WTC11 (cell line): ENCODE results near the gene ABCA3. TPM values are rescaled to one million over a fixed set of nuclear protein-coding genes. Genes with fewer than 3 reads are reported as not detected.
A peak's percentile ranks its signal among the peaks of the same experiment; 100 is the strongest.

Experiments
- AFF4 ChIP-seq: sonication (generic); formaldehyde crosslinking; IDR thresholded peaks from 2 replicates; pipeline ENCODE4 v1.8.1; 2023; ENCODE audit warnings: mild to moderate bottlenecking, missing genetic modification reagents, borderline replicate concordance
- ATF1 ChIP-seq: sonication (generic); formaldehyde crosslinking; IDR thresholded peaks from 2 replicates; pipeline ENCODE4 v1.8.1; 2023; ENCODE audit warnings: mild to moderate bottlenecking, moderate library complexity, missing genetic modification reagents
- ATF3 ChIP-seq: sonication (generic); formaldehyde crosslinking; conservative IDR thresholded peaks from 2 replicates; pipeline ENCODE4 v1.8.1; 2022; ENCODE audit warnings: mild to moderate bottlenecking, missing genetic modification reagents
- CBFB ChIP-seq: sonication (generic); formaldehyde crosslinking; IDR thresholded peaks from 2 replicates; pipeline ENCODE4 v1.8.1; 2022; ENCODE audit warnings: mild to moderate bottlenecking, low read depth, missing genetic modification reagents
- MAX ChIP-seq: sonication (generic); formaldehyde crosslinking; IDR thresholded peaks from 2 replicates; pipeline ENCODE4 v1.8.0; 2022; ENCODE audit warnings: mild to moderate bottlenecking, missing genetic modification reagents
- PREB ChIP-seq: sonication (generic); formaldehyde crosslinking; IDR thresholded peaks from 2 replicates; pipeline ENCODE4 v1.8.1; 2022; ENCODE audit warnings: mild to moderate bottlenecking, missing genetic modification reagents, moderate library complexity, borderline replicate concordance
- SMAD3 ChIP-seq: sonication (generic); formaldehyde crosslinking; IDR thresholded peaks from 2 replicates; pipeline ENCODE4 v1.8.0; 2022; ENCODE audit warnings: missing genetic modification reagents, mild to moderate bottlenecking, borderline replicate concordance
- ZMAT4 ChIP-seq: fragments of 250-450 bp; sonication (Bioruptor Pico); IDR thresholded peaks from 2 replicates; pipeline ENCODE4 v1.9.0; 2021; ENCODE audit warnings: mild to moderate bottlenecking
- ZNF416 ChIP-seq: fragments of 250-450 bp; sonication (Bioruptor Pico); IDR thresholded peaks from 2 replicates; pipeline ENCODE4 v1.9.0; 2021; ENCODE audit warnings: mild to moderate bottlenecking, inconsistent platforms
- ZSCAN18 ChIP-seq: fragments of 250-450 bp; sonication (Bioruptor Pico); IDR thresholded peaks from 2 replicates; pipeline ENCODE4 v2.1.2; 2022; ENCODE audit warnings: mild to moderate bottlenecking, moderate library complexity
- total RNA-seq: library from RNA; stranded (reverse); gene quantifications from 3 replicates; pipeline ENCODE4 v1.2.3, GENCODE V29; 2021
- TF ChIP-seq, protein P1 (sequence below): fragments of 250-450 bp; sonication (Bioruptor Pico); IDR thresholded peaks from 2 replicates; pipeline ENCODE4 v1.9.0; 2021; ENCODE audit warnings: mild to moderate bottlenecking, borderline replicate concordance
- TF ChIP-seq, protein P2 (sequence below): sonication (generic); formaldehyde crosslinking; IDR thresholded peaks from 2 replicates; pipeline ENCODE4 v1.8.1; 2023; ENCODE audit warnings: mild to moderate bottlenecking, missing genetic modification reagents
- TF ChIP-seq, protein P3 (sequence below): fragments of 250-450 bp; sonication (Bioruptor Pico); IDR thresholded peaks from 2 replicates; pipeline ENCODE4 v1.9.0; 2021; ENCODE audit warnings: moderate library complexity, mild to moderate bottlenecking, inconsistent platforms, borderline replicate concordance
- TF ChIP-seq, protein P4 (sequence below): sonication (generic); formaldehyde crosslinking; IDR thresholded peaks from 2 replicates; pipeline ENCODE4 v1.8.0; 2022; ENCODE audit warnings: mild to moderate bottlenecking, missing genetic modification reagents
- TF ChIP-seq, protein P5 (sequence below): sonication (generic); formaldehyde crosslinking; IDR thresholded peaks from 2 replicates; pipeline ENCODE4 v1.8.0; 2022; ENCODE audit warnings: missing genetic modification reagents

ABCA3 gene
- total RNA-seq, 1 experiment from 2014 or later, result 12.1 TPM

- TF ChIP-seq, protein P1, sequence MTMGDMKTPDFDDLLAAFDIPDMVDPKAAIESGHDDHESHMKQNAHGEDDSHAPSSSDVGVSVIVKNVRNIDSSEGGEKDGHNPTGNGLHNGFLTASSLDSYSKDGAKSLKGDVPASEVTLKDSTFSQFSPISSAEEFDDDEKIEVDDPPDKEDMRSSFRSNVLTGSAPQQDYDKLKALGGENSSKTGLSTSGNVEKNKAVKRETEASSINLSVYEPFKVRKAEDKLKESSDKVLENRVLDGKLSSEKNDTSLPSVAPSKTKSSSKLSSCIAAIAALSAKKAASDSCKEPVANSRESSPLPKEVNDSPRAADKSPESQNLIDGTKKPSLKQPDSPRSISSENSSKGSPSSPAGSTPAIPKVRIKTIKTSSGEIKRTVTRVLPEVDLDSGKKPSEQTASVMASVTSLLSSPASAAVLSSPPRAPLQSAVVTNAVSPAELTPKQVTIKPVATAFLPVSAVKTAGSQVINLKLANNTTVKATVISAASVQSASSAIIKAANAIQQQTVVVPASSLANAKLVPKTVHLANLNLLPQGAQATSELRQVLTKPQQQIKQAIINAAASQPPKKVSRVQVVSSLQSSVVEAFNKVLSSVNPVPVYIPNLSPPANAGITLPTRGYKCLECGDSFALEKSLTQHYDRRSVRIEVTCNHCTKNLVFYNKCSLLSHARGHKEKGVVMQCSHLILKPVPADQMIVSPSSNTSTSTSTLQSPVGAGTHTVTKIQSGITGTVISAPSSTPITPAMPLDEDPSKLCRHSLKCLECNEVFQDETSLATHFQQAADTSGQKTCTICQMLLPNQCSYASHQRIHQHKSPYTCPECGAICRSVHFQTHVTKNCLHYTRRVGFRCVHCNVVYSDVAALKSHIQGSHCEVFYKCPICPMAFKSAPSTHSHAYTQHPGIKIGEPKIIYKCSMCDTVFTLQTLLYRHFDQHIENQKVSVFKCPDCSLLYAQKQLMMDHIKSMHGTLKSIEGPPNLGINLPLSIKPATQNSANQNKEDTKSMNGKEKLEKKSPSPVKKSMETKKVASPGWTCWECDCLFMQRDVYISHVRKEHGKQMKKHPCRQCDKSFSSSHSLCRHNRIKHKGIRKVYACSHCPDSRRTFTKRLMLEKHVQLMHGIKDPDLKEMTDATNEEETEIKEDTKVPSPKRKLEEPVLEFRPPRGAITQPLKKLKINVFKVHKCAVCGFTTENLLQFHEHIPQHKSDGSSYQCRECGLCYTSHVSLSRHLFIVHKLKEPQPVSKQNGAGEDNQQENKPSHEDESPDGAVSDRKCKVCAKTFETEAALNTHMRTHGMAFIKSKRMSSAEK (CRISPR knock-in tag), result no peak
- peak; percentile 42; the same call in 1 of the 2 replicates for TF ChIP-seq SMAD3
- TF ChIP-seq ATF3 (CRISPR knock-in tag), result no peak
- TF ChIP-seq MAX (CRISPR knock-in tag), result peak; percentile 73
- TF ChIP-seq ATF1 (CRISPR knock-in tag), result 0 out of 2 replicates have a peak, but pooled peaks have one; percentile 77
- TF ChIP-seq, protein P2, sequence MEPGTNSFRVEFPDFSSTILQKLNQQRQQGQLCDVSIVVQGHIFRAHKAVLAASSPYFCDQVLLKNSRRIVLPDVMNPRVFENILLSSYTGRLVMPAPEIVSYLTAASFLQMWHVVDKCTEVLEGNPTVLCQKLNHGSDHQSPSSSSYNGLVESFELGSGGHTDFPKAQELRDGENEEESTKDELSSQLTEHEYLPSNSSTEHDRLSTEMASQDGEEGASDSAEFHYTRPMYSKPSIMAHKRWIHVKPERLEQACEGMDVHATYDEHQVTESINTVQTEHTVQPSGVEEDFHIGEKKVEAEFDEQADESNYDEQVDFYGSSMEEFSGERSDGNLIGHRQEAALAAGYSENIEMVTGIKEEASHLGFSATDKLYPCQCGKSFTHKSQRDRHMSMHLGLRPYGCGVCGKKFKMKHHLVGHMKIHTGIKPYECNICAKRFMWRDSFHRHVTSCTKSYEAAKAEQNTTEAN (CRISPR knock-in tag), result no peak
- TF ChIP-seq ZSCAN18, result no peak
- TF ChIP-seq ZMAT4 (CRISPR knock-in tag), result 0 out of 2 replicates have a peak, but pooled peaks have one; percentile 16
- TF ChIP-seq ZNF416, result peak; percentile 22
- TF ChIP-seq, protein P3, sequence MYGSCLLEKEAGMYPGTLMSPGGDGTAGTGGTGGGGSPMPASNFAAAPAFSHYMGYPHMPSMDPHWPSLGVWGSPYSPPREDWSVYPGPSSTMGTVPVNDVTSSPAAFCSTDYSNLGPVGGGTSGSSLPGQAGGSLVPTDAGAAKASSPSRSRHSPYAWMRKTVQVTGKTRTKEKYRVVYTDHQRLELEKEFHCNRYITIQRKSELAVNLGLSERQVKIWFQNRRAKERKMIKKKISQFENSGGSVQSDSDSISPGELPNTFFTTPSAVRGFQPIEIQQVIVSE (CRISPR knock-in tag), result no peak
- TF ChIP-seq PREB, result no peak
- TF ChIP-seq, protein P4, sequence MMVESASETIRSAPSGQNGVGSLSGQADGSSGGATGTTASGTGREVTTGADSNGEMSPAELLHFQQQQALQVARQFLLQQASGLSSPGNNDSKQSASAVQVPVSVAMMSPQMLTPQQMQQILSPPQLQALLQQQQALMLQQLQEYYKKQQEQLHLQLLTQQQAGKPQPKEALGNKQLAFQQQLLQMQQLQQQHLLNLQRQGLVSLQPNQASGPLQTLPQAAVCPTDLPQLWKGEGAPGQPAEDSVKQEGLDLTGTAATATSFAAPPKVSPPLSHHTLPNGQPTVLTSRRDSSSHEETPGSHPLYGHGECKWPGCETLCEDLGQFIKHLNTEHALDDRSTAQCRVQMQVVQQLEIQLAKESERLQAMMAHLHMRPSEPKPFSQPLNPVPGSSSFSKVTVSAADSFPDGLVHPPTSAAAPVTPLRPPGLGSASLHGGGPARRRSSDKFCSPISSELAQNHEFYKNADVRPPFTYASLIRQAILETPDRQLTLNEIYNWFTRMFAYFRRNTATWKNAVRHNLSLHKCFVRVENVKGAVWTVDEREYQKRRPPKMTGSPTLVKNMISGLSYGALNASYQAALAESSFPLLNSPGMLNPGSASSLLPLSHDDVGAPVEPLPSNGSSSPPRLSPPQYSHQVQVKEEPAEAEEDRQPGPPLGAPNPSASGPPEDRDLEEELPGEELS (CRISPR knock-in tag), result 0 out of 2 replicates have a peak, but pooled peaks have one; percentile 62
- no peak for TF ChIP-seq CBFB
- TF ChIP-seq, protein P5, sequence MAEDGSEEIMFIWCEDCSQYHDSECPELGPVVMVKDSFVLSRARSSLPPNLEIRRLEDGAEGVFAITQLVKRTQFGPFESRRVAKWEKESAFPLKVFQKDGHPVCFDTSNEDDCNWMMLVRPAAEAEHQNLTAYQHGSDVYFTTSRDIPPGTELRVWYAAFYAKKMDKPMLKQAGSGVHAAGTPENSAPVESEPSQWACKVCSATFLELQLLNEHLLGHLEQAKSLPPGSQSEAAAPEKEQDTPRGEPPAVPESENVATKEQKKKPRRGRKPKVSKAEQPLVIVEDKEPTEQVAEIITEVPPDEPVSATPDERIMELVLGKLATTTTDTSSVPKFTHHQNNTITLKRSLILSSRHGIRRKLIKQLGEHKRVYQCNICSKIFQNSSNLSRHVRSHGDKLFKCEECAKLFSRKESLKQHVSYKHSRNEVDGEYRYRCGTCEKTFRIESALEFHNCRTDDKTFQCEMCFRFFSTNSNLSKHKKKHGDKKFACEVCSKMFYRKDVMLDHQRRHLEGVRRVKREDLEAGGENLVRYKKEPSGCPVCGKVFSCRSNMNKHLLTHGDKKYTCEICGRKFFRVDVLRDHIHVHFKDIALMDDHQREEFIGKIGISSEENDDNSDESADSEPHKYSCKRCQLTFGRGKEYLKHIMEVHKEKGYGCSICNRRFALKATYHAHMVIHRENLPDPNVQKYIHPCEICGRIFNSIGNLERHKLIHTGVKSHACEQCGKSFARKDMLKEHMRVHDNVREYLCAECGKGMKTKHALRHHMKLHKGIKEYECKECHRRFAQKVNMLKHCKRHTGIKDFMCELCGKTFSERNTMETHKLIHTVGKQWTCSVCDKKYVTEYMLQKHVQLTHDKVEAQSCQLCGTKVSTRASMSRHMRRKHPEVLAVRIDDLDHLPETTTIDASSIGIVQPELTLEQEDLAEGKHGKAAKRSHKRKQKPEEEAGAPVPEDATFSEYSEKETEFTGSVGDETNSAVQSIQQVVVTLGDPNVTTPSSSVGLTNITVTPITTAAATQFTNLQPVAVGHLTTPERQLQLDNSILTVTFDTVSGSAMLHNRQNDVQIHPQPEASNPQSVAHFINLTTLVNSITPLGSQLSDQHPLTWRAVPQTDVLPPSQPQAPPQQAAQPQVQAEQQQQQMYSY, result no peak
- no peak for TF ChIP-seq AFF4 (CRISPR knock-in tag)
These were observed 89.0 kb downstream of the ABCA3 start, which contains the start of gene ECI1 (continued) for GRCh38 chr16:2251296-2252111.
